HEK293 (cell line): Measurements from ENCODE around the gene PDXK.

ENCODE experiments used
- CTCF ChIA-PET: fragments of 350-600 bp; formaldehyde crosslinking; extraction: SDS; loops from one replicate; lab custom pipeline; 2021; ENCODE audit warnings: antibody characterized with exemption; lab: Yijun Ruan, JAX
- POLR2A ChIA-PET: fragments of 300-600 bp; formaldehyde crosslinking; extraction: SDS; loops from one replicate; lab custom pipeline; 2020; ENCODE audit warnings: antibody characterized with exemption, inconsistent platforms; lab: Yijun Ruan, JAX
- H3K27ac ChIP-seq: fragments of 200-500 bp; sonication (Bioruptor generic); 2 replicates; pipeline ENCODE4 v1.5.1; 2014; ENCODE audit warnings: low read depth, low read length, control low read depth, inconsistent platforms; ENCODE audit errors: extremely low read depth
- H3K36me3 ChIP-seq, 2 experiments: fragments of 200-500 bp in 1 of 2; sonication (Bioruptor generic) in 1 of 2; 1 replicate in 1 of 2; 2 replicates in 1 of 2; pipeline ENCODE4 v1.5.1; 2014 to 2017; ENCODE audit warnings: inconsistent platforms in 2 of 2, low read length in 2 of 2; ENCODE audit not compliant: control insufficient read depth in 2 of 2, insufficient read depth in 1 of 2
- H3K4me1 ChIP-seq: fragments of 200-500 bp; sonication (Bioruptor generic); 2 replicates; pipeline ENCODE4 v1.5.1; 2014; ENCODE audit warnings: mild to moderate bottlenecking, low read length, inconsistent platforms; ENCODE audit not compliant: control insufficient read depth, insufficient read depth
- H3K4me3 ChIP-seq: 2 replicates; pipeline ENCODE4 v1.5.1; 2011; ENCODE audit warnings: low read depth, mild to moderate bottlenecking, control low read depth, low read length, moderate library complexity
- H3K9me3 ChIP-seq: fragments of 200-500 bp; sonication (Bioruptor generic); 2 replicates; pipeline ENCODE4 v1.5.1; 2014; ENCODE audit warnings: low read depth, low read length, inconsistent platforms; ENCODE audit not compliant: control insufficient read depth, insufficient read depth
- GLI2 ChIP-seq: fragments of 450-650 bp; formaldehyde crosslinking; IDR thresholded peaks from 2 replicates; pipeline ENCODE4; 2017; ENCODE audit warnings: missing biosample characterization, missing genetic modification characterization, low read depth, borderline replicate concordance
- GLI4 ChIP-seq: fragments of 450-650 bp; formaldehyde crosslinking; IDR thresholded peaks from 2 replicates; pipeline ENCODE4 v1.5.1; 2016; ENCODE audit warnings: missing biosample characterization, missing genetic modification characterization
- KLF17 ChIP-seq: fragments of 450-650 bp; formaldehyde crosslinking; IDR thresholded peaks from 2 replicates; pipeline ENCODE4 v1.5.1; 2016; ENCODE audit warnings: missing biosample characterization, missing genetic modification characterization
- MYNN ChIP-seq: fragments of 450-650 bp; formaldehyde crosslinking; IDR thresholded peaks from 2 replicates; pipeline ENCODE4 v1.5.1; 2016; ENCODE audit warnings: missing biosample characterization, missing genetic modification characterization, borderline replicate concordance
- SETDB1 ChIP-seq: IDR thresholded peaks from one replicate; pipeline ENCODE4 v1.6.1; 2017; ENCODE audit warnings: mild to moderate bottlenecking, low read length, moderate library complexity, mixed read lengths; ENCODE audit not compliant: insufficient read length
- TCF7L2 ChIP-seq: IDR thresholded peaks from 2 replicates; pipeline ENCODE4 v1.6.1; 2011; ENCODE audit warnings: low read depth, mild to moderate bottlenecking, inconsistent platforms, low read length, moderate library complexity, borderline replicate concordance
- YY1 ChIP-seq: fragments of 450-650 bp; formaldehyde crosslinking; IDR thresholded peaks from 2 replicates; pipeline ENCODE4 v1.5.1; 2018; ENCODE audit warnings: missing biosample characterization, missing genetic modification characterization
- ZEB2 ChIP-seq: fragments of 450-650 bp; formaldehyde crosslinking; IDR thresholded peaks from 2 replicates; pipeline ENCODE4 v1.5.1; 2016; ENCODE audit warnings: missing biosample characterization, missing genetic modification characterization
- ZNF248 ChIP-seq: fragments of 450-650 bp; formaldehyde crosslinking; IDR thresholded peaks from 2 replicates; pipeline ENCODE4 v1.5.1; 2017; ENCODE audit warnings: missing biosample characterization, missing genetic modification characterization
- ZNF549 ChIP-seq: fragments of 450-650 bp; IDR thresholded peaks from 2 replicates; pipeline ENCODE4 v1.5.1; 2018; ENCODE audit warnings: missing biosample characterization, missing genetic modification characterization, mild to moderate bottlenecking, inconsistent platforms, moderate library complexity
- ZNF580 ChIP-seq: fragments of 450-650 bp; formaldehyde crosslinking; IDR thresholded peaks from 2 replicates; pipeline ENCODE4 v1.5.1; 2016; ENCODE audit warnings: missing biosample characterization, missing genetic modification characterization
- ZNF600 ChIP-seq: fragments of 450-650 bp; formaldehyde crosslinking; IDR thresholded peaks from 2 replicates; pipeline ENCODE4 v1.5.1; 2016; ENCODE audit warnings: missing biosample characterization, missing genetic modification characterization
- ZNF621 ChIP-seq: fragments of 450-650 bp; formaldehyde crosslinking; IDR thresholded peaks from 2 replicates; pipeline ENCODE4 v1.5.1; 2017; ENCODE audit warnings: missing biosample characterization, missing genetic modification characterization
- ZNF624 ChIP-seq: fragments of 450-650 bp; formaldehyde crosslinking; IDR thresholded peaks from 2 replicates; pipeline ENCODE4 v1.5.1; 2017; ENCODE audit warnings: missing biosample characterization, missing genetic modification characterization
- ZNF654 ChIP-seq: fragments of 450-650 bp; formaldehyde crosslinking; IDR thresholded peaks from 2 replicates; pipeline ENCODE4 v1.5.1; 2016; ENCODE audit warnings: low read depth, missing biosample characterization, missing genetic modification characterization
- TF ChIP-seq, protein P1 (sequence below): fragments of 450-650 bp; formaldehyde crosslinking; IDR thresholded peaks from 2 replicates; pipeline ENCODE4 v1.5.1; 2017; ENCODE audit warnings: missing biosample characterization, missing genetic modification characterization
- TF ChIP-seq, protein P2 (sequence below): fragments of 450-650 bp; formaldehyde crosslinking; IDR thresholded peaks from 2 replicates; pipeline ENCODE4 v1.5.1; 2017; ENCODE audit warnings: missing biosample characterization, missing genetic modification characterization
- TF ChIP-seq, protein P3 (sequence below): fragments of 450-650 bp; formaldehyde crosslinking; IDR thresholded peaks from 2 replicates; pipeline ENCODE4 v1.5.1; 2017; ENCODE audit warnings: missing biosample characterization, missing genetic modification characterization
- TF ChIP-seq, protein P4 (sequence below): fragments of 450-650 bp; formaldehyde crosslinking; IDR thresholded peaks from 2 replicates; pipeline ENCODE4 v1.5.1; 2016; ENCODE audit warnings: missing biosample characterization, missing genetic modification characterization

PDXK gene

GRCh38 chr21:43783098-43783700 is 64.3 kb downstream of the PDXK start:
- no peaks in the 10 kb centered on the region for H3K9me3 ChIP-seq
- H3K36me3 ChIP-seq: no peaks in the 10 kb centered on the region
- CTCF ChIA-PET: interaction anchor here (0.9 kb wide), 1 partner anchor 10 kb away, joined by 5 read pairs; no protein-coding TSS in a partner anchor
- H3K4me3 ChIP-seq: no peak overlapping the region
- POLR2A ChIA-PET: interaction anchor here (0.6 kb wide), 1 partner anchor 18 kb away, joined by 4 read pairs; no protein-coding TSS in a partner anchor
- TF ChIP-seq, protein P1, sequence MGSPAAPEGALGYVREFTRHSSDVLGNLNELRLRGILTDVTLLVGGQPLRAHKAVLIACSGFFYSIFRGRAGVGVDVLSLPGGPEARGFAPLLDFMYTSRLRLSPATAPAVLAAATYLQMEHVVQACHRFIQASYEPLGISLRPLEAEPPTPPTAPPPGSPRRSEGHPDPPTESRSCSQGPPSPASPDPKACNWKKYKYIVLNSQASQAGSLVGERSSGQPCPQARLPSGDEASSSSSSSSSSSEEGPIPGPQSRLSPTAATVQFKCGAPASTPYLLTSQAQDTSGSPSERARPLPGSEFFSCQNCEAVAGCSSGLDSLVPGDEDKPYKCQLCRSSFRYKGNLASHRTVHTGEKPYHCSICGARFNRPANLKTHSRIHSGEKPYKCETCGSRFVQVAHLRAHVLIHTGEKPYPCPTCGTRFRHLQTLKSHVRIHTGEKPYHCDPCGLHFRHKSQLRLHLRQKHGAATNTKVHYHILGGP (tag by site-specific recombination): no peak
- TF ChIP-seq ZNF549 (tag by site-specific recombination) (no peak), ZNF624 (tag by site-specific recombination) (no peak), ZNF248 (tag by site-specific recombination) (no peak), ZNF580 (no peak), GLI4 (tag by site-specific recombination) (no peak), ZNF600 (tag by site-specific recombination) (no peak), ZNF654 (tag by site-specific recombination) (no peak), GLI2 (tag by site-specific recombination) (no peak), SETDB1 (no peak), ZNF621 (no peak), ZEB2 (tag by site-specific recombination) (no peak), KLF17 (tag by site-specific recombination) (no peak), MYNN (tag by site-specific recombination) (no peak), TCF7L2 (no peak), YY1 (tag by site-specific recombination) (no peak)
- TF ChIP-seq, protein P2, sequence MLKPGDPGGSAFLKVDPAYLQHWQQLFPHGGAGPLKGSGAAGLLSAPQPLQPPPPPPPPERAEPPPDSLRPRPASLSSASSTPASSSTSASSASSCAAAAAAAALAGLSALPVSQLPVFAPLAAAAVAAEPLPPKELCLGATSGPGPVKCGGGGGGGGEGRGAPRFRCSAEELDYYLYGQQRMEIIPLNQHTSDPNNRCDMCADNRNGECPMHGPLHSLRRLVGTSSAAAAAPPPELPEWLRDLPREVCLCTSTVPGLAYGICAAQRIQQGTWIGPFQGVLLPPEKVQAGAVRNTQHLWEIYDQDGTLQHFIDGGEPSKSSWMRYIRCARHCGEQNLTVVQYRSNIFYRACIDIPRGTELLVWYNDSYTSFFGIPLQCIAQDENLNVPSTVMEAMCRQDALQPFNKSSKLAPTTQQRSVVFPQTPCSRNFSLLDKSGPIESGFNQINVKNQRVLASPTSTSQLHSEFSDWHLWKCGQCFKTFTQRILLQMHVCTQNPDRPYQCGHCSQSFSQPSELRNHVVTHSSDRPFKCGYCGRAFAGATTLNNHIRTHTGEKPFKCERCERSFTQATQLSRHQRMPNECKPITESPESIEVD (tag by site-specific recombination): no peak
- TF ChIP-seq, protein P3, sequence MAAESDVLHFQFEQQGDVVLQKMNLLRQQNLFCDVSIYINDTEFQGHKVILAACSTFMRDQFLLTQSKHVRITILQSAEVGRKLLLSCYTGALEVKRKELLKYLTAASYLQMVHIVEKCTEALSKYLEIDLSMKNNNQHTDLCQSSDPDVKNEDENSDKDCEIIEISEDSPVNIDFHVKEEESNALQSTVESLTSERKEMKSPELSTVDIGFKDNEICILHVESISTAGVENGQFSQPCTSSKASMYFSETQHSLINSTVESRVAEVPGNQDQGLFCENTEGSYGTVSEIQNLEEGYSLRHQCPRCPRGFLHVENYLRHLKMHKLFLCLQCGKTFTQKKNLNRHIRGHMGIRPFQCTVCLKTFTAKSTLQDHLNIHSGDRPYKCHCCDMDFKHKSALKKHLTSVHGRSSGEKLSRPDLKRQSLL (tag by site-specific recombination): no peak
- TF ChIP-seq, protein P4, sequence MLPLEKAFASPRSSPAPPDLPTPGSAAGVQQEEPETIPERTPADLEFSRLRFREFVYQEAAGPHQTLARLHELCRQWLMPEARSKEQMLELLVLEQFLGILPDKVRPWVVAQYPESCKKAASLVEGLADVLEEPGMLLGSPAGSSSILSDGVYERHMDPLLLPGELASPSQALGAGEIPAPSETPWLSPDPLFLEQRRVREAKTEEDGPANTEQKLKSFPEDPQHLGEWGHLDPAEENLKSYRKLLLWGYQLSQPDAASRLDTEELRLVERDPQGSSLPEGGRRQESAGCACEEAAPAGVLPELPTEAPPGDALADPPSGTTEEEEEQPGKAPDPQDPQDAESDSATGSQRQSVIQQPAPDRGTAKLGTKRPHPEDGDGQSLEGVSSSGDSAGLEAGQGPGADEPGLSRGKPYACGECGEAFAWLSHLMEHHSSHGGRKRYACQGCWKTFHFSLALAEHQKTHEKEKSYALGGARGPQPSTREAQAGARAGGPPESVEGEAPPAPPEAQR (tag by site-specific recombination): no peak
- no peaks in the 10 kb centered on the region for H3K4me1 ChIP-seq
- no peak overlapping the region for H3K27ac ChIP-seq
